Measurements from ENCODE around the gene DSG4. TPM values are rescaled to one million over a fixed set of nuclear protein-coding genes. Genes with fewer than 3 reads are reported as not detected.
"Not testable (repeated sequence)": the region's sequence is repeated elsewhere in the genome, so short reads cannot be mapped to it uniquely, and the experiment has no call there.

Gene DSG4
- not detected in 2 replicates for total RNA-seq

GRCh38 chr18:31376477-31376876 is at the start of gene DSG4:
Gene DSG4, plus strand, starts transcription at chr18:31376777. Its CDS starts 135 bp downstream, at chr18:31376912.
- no peak for DNase-seq (ENCODE audit: low read depth in 2 of 2)

- no peak for DNase-seq (ENCODE audit: low read depth in 2 of 2)
Observed at GRCh38 chr18:31329787-31330438, 46.7 kb upstream of the DSG4 start.

- DNase-seq (ENCODE audit: low read depth in 2 of 2) = no peak
Observed at GRCh38 chr18:31343454-31343853, 33.1 kb upstream of the DSG4 start.

- DNase-seq (ENCODE audit: low read depth in 2 of 2) = not testable (repeated sequence)
Observed at GRCh38 chr18:31353336-31353735, 23.2 kb upstream of the DSG4 start.

GRCh38 chr18:31354990-31355389 is 21.6 kb upstream of the DSG4 start:
- DNase-seq (ENCODE audit: low read depth in 2 of 2) = no peak

GRCh38 chr18:31356025-31356424 is 20.6 kb upstream of the DSG4 start:
- no peak for DNase-seq (ENCODE audit: low read depth in 2 of 2)

GRCh38 chr18:31364190-31364589 is 12.4 kb upstream of the DSG4 start:
- DNase-seq (ENCODE audit: low read depth in 2 of 2) = no peak

GRCh38 chr18:31369478-31369877 is 7.1 kb upstream of the DSG4 start:
- DNase-seq (ENCODE audit: low read depth in 2 of 2) = no peak

- no peak for DNase-seq (ENCODE audit: low read depth in 2 of 2)
Observed at GRCh38 chr18:31371989-31372388, 4.6 kb upstream of the DSG4 start.

- no peak for DNase-seq (ENCODE audit: low read depth in 2 of 2)
Observed at GRCh38 chr18:31373641-31374040, 2.9 kb upstream of the DSG4 start.

- DNase-seq (ENCODE audit: low read depth in 2 of 2) = no peak
Observed at GRCh38 chr18:31380912-31381311, 4.3 kb downstream of the DSG4 start.

- DNase-seq (ENCODE audit: low read depth in 2 of 2) = no peak
Observed at GRCh38 chr18:31382107-31382506, 5.5 kb downstream of the DSG4 start.

GRCh38 chr18:31386741-31387140 is 10.2 kb downstream of the DSG4 start:
- no peak for DNase-seq (ENCODE audit: low read depth in 2 of 2)

- no peak for DNase-seq (ENCODE audit: low read depth in 2 of 2)
Observed at GRCh38 chr18:31393286-31393685, 16.7 kb downstream of the DSG4 start.

GRCh38 chr18:31396796-31397612 is 20.4 kb downstream of the DSG4 start:
- DNase-seq (ENCODE audit: low read depth in 2 of 2) = peak in 1 of 2 donors; percentile 39

GRCh38 chr18:31398191-31398590 is 21.6 kb downstream of the DSG4 start:
- DNase-seq (ENCODE audit: low read depth in 2 of 2) = no peak

GRCh38 chr18:31399306-31400032 is 22.9 kb downstream of the DSG4 start:
- peak in 1 of 2 donors; percentile 5 for DNase-seq (ENCODE audit: low read depth in 2 of 2)

- DNase-seq (ENCODE audit: low read depth in 2 of 2) = no peak
Observed at GRCh38 chr18:31401156-31402025, 24.8 kb downstream of the DSG4 start.

- DNase-seq (ENCODE audit: low read depth in 2 of 2) = no peak
Observed at GRCh38 chr18:31402026-31402373, 25.4 kb downstream of the DSG4 start.

- no peak for DNase-seq (ENCODE audit: low read depth in 2 of 2)
Observed at GRCh38 chr18:31403409-31403808, 26.8 kb downstream of the DSG4 start.

- DNase-seq (ENCODE audit: low read depth in 2 of 2) = no peak
Observed at GRCh38 chr18:31407649-31408048, 31.1 kb downstream of the DSG4 start.

Measured in dermis microvascular lymphatic vessel endothelial cell (primary cell).